SK-N-DZ (cell line): ENCODE data around the gene WFIKKN1.

Experiments used
- DNase-seq: peaks from one replicate; pipeline ENCODE4 v3.0.0-alpha.2; 2015; ENCODE audit warnings: low spot score

WFIKKN1 gene

GRCh38 chr16:674214-674881, 43.6 kb downstream of the WFIKKN1 start:
- DNase-seq = no peak

GRCh38 chr16:674968-675883, 44.4 kb downstream of the WFIKKN1 start, which contains the start of gene RHBDL1:
RHBDL1 (plus strand) TSS chr16:675671; CDS start chr16:675791, 120 bp downstream.
- DNase-seq = peak; percentile 54

- DNase-seq = no peak
These were observed 45.2 kb downstream of the WFIKKN1 start for GRCh38 chr16:675884-676564.

DNA sequence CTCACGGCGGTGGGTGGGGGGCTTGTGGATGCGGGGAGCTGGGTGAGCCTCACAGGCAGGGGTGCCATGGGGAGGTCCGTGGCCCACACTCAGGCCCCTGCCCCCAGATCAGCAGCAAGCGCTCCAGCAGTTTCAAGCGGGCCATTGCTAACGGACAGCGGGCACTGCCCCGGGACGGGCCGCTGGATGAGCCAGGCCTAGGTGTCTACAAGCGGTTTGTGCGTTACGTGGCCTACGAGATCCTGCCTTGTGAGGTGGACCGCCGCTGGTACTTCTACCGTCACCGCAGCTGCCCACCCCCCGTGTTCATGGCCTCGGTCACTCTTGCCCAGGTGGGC, 45.7 kb downstream of the WFIKKN1 start:
- no peak for DNase-seq

DNA sequence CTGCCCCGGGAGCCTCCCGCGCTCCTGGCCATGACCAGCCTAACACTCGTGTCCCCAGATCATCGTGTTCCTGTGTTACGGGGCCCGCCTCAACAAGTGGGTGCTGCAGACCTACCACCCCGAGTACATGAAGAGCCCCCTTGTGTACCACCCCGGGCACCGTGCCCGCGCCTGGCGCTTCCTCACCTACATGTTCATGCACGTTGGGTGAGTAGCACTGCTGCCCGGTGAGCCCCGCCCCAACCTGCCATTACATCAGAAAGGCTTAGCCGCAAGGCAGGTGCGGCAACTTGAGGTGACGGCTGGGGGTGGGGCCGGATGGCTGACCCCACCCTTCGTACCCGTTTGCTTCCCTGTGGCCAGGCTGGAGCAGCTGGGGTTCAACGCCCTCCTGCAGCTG, 46.1 kb downstream of the WFIKKN1 start:
- no peak for DNase-seq

DNA sequence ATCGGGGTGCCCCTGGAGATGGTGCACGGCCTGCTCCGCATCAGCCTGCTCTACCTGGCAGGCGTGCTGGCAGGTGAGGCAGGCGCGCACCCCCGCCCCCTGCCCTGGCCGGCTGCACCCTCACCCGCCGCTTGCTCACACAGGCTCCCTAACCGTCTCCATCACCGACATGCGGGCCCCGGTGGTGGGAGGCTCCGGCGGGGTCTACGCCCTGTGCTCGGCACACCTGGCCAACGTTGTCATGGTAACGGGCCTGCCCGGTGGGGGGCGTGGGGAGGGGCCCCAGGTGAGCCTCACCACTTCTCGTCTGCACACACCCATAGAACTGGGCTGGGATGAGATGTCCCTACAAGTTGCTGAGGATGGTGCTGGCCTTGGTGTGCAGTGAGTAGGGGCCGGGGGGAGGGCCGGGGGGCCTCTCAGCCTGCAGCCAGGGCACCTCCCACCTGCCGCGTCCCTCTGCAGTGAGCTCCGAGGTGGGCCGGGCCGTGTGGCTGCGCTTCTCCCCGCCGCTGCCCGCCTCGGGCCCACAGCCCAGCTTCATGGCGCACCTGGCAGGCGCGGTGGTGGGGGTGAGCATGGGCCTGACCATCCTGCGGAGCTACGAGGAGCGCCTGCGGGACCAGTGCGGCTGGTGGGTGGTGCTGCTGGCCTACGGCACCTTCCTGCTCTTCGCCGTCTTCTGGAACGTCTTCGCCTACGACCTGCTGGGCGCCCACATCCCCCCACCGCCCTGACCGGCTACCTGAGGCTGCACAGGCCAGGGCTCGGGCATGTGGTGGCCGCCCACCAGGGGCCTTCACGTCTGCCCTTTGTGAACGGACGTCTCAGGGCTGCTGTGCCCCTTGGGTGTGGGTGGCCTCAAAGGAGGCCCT, 46.8 kb downstream of the WFIKKN1 start:
- no peak for DNase-seq

DNA sequence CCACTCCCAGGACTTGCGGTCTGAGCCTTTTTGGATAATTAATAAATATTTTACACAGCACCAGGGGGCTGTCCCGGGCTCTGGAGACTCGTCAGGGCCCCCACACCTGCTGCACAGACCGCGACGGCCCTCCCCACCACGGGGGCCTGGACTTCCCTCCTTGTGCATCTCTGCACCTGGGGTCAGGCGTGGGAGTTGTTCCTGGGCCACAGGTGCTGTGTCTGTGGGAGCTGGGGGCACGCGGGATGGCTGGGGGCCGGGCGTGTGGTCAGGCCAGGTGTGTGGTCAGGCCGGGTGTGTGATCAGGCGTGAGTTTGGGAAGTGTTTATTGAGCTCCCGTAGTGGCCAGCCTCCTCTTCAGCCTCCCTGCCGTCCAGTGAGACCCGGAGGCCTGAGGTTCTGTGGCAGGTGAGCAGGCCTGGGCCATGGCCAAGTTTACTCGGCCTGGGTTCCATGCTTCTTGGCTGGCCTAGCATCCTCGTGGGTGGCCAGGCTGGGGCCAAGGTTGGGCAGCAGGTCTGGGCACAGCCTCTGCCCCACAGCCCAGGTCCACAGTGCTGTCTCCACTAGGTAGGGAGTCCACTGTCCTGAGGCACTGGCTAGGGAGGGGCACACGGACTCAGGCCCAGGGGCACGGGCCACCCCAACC, 47.5 kb downstream of the WFIKKN1 start:
- no peak for DNase-seq

GRCh38 chr16:678858-679813, 48.4 kb downstream of the WFIKKN1 start:
- DNase-seq = peak; percentile 88

- peak; percentile 88 for DNase-seq
These were observed 49.2 kb downstream of the WFIKKN1 start, which contains the start of gene STUB1 for GRCh38 chr16:679814-680624. STUB1 (plus strand) TSS chr16:680410; CDS start chr16:680526, 116 bp downstream.

- no peak for DNase-seq
These were observed 49.8 kb downstream of the WFIKKN1 start for GRCh38 chr16:680625-680945.

- DNase-seq = no peak
These were observed 50.4 kb downstream of the WFIKKN1 start for GRCh38 chr16:680967-681745.

DNA sequence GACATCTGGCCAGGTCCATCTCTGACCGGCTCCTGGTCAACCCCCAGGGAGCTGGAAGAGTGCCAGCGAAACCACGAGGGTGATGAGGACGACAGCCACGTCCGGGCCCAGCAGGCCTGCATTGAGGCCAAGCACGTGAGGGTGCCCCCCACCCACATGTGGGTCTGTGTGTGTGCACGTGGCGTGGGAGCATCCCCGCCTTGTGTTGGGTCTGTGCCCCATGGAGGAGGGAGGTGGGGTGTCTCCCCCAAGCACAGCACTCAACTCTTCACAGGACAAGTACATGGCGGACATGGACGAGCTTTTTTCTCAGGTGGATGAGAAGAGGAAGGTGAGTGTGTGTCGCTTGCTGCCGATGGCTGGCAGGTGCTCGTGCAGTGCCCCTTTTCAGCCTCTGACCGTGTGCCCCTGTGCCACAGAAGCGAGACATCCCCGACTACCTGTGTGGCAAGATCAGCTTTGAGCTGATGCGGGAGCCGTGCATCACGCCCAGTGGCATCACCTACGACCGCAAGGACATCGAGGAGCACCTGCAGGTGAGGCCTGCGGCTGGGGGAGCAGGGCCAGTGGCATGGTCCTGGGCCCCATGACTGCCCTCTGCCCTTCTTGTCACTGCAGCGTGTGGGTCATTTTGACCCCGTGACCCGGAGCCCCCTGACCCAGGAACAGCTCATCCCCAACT, 51.1 kb downstream of the WFIKKN1 start:
- no peak for DNase-seq

DNA sequence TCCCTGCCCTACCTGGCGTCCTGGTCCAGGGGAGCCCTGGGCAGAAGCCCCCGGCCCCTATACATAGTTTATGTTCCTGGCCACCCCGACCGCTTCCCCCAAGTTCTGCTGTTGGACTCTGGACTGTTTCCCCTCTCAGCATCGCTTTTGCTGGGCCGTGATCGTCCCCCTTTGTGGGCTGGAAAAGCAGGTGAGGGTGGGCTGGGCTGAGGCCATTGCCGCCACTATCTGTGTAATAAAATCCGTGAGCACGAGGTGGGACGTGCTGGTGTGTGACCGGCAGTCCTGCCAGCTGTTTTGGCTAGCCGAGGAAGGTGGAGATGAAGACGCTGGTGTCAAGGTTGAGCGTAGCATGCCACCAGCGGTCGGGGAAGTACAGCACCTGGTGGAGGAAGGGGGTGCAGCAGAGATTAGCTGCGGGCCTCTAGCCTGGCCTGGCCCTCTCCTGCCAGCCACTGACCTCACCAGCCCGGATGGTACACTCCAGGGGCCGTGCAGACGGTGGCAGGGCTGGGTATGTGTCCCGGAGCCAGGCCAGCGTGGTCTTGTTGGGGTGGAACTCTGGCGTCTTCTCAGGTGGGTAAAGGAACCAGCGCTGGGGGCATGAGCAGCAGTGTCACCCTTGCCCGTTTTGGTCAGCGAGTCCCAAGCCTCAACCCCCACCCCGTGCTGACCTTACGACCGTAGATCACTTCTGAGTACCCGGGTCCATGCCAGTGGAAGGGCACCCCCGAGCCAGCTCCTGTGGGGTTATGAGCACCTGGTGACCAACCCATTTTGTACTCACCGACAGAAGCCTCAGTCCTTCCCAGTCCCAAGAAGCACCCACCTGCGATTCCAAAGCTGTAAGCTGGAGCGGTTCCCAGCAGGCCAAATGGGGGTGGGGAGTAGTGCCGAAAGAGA, 52.0 kb downstream of the WFIKKN1 start:
- no peak for DNase-seq

- DNase-seq = no peak
These were observed 52.7 kb downstream of the WFIKKN1 start for GRCh38 chr16:683396-684070.
